GM21526 (cell line): ENCODE data around the gene PHOSPHO2.
"Not testable (repeated sequence)": the region's sequence is repeated elsewhere in the genome, so short reads cannot be mapped to it uniquely, and the experiment has no call there.

Source experiments
- ATAC-seq: cut with Tn5 transposase; IDR thresholded peaks from one replicate; pipeline ENCODE4 v1.9.1; 2021; ENCODE audit warnings: moderate library complexity; ENCODE audit not compliant: unreplicated experiment, low FRiP score

PHOSPHO2 gene

GRCh38 chr2:169683425-169684134, 10.7 kb upstream of the PHOSPHO2 start:
- no peak for ATAC-seq

- no peak for ATAC-seq
These were observed 10.1 kb upstream of the PHOSPHO2 start for GRCh38 chr2:169684135-169684565.

GRCh38 chr2:169684712-169685111, 9.6 kb upstream of the PHOSPHO2 start:
- ATAC-seq: not testable (repeated sequence)

GRCh38 chr2:169686825-169687224, 7.4 kb upstream of the PHOSPHO2 start:
- ATAC-seq: not testable (repeated sequence)

GRCh38 chr2:169687943-169688342, 6.3 kb upstream of the PHOSPHO2 start:
- ATAC-seq: not testable (repeated sequence)

GRCh38 chr2:169690958-169691357, 3.3 kb upstream of the PHOSPHO2 start:
- no peak for ATAC-seq

- no peak for ATAC-seq
These were observed 1.6 kb upstream of the PHOSPHO2 start for GRCh38 chr2:169692718-169693117.

GRCh38 chr2:169693360-169693759, 909 bp upstream of the PHOSPHO2 start:
- ATAC-seq: no peak

GRCh38 chr2:169694894-169695260, 608 bp downstream of the PHOSPHO2 start:
- no peak for ATAC-seq

GRCh38 chr2:169696381-169696780, 2.1 kb downstream of the PHOSPHO2 start:
- ATAC-seq: no peak

GRCh38 chr2:169699173-169699572, 4.9 kb downstream of the PHOSPHO2 start:
- not testable (repeated sequence) for ATAC-seq

- ATAC-seq: no peak
These were observed 8.7 kb downstream of the PHOSPHO2 start for GRCh38 chr2:169702996-169703395.

- ATAC-seq: no peak
These were observed 10.0 kb downstream of the PHOSPHO2 start for GRCh38 chr2:169704160-169704708.

- no peak for ATAC-seq
These were observed 11.7 kb downstream of the PHOSPHO2 start for GRCh38 chr2:169705927-169706326.

GRCh38 chr2:169707626-169708025, 13.4 kb downstream of the PHOSPHO2 start:
- ATAC-seq: no peak

GRCh38 chr2:169709331-169709730, 15.1 kb downstream of the PHOSPHO2 start:
- no peak for ATAC-seq

- no peak for ATAC-seq
These were observed 15.7 kb downstream of the PHOSPHO2 start for GRCh38 chr2:169709981-169710380.

- ATAC-seq: no peak
These were observed 17.7 kb downstream of the PHOSPHO2 start for GRCh38 chr2:169711751-169712509.

GRCh38 chr2:169712791-169713227, 18.5 kb downstream of the PHOSPHO2 start:
- no peak for ATAC-seq

GRCh38 chr2:169713331-169713730, 19.1 kb downstream of the PHOSPHO2 start:
- ATAC-seq: no peak

GRCh38 chr2:169714699-169715098, 20.4 kb downstream of the PHOSPHO2 start:
- no peak for ATAC-seq
